ENCODE measurements around the gene ALDH3A2. TPM values are rescaled to one million over a fixed set of nuclear protein-coding genes. Genes with fewer than 3 reads are reported as not detected.
A peak's percentile ranks its signal among the peaks of the same experiment; 100 is the strongest.

ALDH3A2 gene
- total RNA-seq, 2 experiments from 2014 or later = 29.1 to 32.8 TPM

DNA sequence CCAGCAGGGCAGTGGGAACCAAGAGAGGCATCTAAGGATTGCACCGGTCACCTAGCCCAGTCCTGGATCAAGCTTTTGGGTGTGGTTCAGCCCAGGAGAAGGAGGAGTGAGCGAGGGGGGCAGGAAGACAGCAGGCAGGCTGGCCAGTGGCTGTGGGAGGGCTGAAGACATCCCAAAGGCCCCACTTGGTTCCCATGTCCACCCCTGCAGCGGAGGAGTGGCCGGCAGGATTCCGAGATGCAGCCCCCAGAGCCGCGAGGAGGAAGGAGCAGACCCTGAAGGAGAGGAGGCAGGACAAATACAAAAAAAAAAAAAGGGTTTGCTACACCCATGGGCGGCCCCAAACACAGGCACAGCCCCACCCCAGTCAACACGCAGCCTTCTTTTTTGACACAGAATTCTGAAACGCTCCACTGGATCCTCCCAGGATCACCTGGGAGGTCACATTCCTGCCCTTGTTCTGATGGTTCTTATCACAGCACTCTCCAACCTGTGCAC, 68.9 kb downstream of the ALDH3A2 start:
- H3K27ac Mint-ChIP-seq = no peak overlapping the region
- DNase-seq = no peak
- POLR2A ChIA-PET = no interaction called here
- H3K9me3 Mint-ChIP-seq = no peaks in the 10 kb centered on the region
- no peaks in the 10 kb centered on the region for H3K36me3 Mint-ChIP-seq
- no peaks in the 10 kb centered on the region for H3K4me1 Mint-ChIP-seq
- peaks cover under 1% of the 10 kb centered on the region for H3K27me3 Mint-ChIP-seq
- no peak overlapping the region for H3K4me3 Mint-ChIP-seq
- no peak for ATAC-seq (ENCODE audit: low read depth)

- POLR2A ChIA-PET = no interaction called here
- peaks cover 2% of the 10 kb centered on the region for H3K27me3 Mint-ChIP-seq
- H3K36me3 Mint-ChIP-seq = no peaks in the 10 kb centered on the region
- DNase-seq (no peak), ATAC-seq (ENCODE audit: low read depth) (no peak)
- H3K4me3 Mint-ChIP-seq = no peak overlapping the region
- no peaks in the 10 kb centered on the region for H3K9me3 Mint-ChIP-seq
- no peaks in the 10 kb centered on the region for H3K4me1 Mint-ChIP-seq
- H3K27ac Mint-ChIP-seq = no peak overlapping the region
These were observed 69.6 kb downstream of the ALDH3A2 start for GRCh38 chr17:19718041-19718612.

DNA sequence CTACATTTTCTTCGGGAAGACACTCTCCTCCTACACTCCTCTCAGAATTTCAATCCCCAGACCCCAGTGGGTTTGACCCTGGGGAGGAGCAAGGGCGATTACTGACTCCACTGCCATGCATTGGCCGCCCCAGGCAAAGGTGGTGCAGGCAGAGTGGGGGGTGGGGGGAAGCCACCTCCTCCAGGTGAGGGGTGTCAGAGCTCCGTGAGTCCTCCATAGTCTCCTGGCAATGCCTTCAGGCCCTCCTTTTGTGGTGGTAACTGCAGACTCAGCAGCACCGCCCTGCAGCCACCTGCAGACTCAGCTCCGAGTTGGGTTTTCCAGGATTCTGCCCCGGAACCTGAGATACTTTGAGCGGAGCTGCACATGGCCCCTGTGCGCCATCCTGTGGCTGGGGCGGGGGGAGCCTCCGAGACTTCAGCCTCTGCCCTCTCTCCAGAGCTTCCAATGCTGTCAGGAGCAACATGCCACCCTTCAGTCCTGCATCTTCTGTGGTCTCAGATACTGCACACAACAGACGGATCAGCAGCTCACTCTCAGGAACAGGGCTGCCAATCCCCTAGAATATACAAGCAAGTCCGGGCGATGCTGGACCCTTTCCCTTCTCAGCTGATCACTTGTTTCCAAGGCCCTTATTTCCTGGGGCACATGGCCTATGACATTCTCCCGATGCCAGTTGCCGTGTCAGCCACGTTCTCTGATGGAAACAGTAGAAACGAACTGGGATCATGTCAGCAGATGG, 70.2 kb downstream of the ALDH3A2 start:
- Mint-ChIP-seq H3K36me3 (no peaks in the 10 kb centered on the region), H3K27ac (no peak overlapping the region)
- no peak for ATAC-seq (ENCODE audit: low read depth)

DNA sequence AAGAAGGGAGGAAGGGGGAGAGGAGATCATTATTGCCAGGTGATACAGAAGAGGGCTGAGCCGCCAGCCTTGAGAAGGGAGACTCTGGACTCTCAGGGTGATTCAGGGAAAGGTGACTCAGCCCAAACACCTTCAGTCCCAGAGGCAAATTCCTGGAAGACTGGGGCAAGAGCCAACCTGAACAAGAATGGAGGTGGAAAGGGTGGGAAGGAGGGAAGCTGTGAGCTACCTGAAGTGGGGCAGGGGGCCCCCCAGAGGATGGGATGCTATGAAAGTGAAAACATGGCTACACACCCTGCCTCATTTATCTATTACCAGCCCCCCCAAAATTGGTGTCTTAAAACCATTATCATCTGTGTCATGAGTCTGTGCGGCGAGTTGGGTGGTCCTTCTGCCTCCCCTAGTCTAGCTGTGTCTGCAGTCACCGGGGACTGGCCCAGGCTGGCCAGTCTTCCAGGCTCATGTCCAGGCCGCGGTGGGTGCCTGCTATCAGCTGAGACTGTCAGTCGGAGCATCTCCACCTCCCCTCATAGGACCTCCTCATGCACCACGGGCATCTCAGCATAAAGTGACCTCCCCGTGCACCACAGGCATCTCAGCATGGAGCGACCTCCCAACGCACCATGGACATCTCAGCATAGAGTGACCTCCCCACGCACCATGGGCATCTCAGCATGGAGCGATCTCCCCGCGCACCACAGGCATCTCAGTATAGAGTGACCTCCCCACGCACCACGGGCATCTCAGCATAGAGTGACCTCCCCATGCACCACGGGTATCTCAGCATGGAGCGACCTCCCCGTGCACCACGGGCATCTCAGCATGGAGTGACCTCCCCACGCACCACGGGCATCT, 71.0 kb downstream of the ALDH3A2 start:
- no peak for DNase-seq
- no peaks in the 10 kb centered on the region for H3K9me3 Mint-ChIP-seq
- H3K27ac Mint-ChIP-seq = no peak overlapping the region
- no peak for ATAC-seq (ENCODE audit: low read depth)
- POLR2A ChIA-PET = no interaction called here
- H3K36me3 Mint-ChIP-seq = no peaks in the 10 kb centered on the region
- no peaks in the 10 kb centered on the region for H3K4me1 Mint-ChIP-seq
- H3K4me3 Mint-ChIP-seq = no peak overlapping the region
- H3K27me3 Mint-ChIP-seq = peaks cover 2% of the 10 kb centered on the region

More for the DNA sequence above, 70.2 kb downstream of the ALDH3A2 start:
- Mint-ChIP-seq H3K4me3 (no peak overlapping the region), H3K4me1 (no peaks in the 10 kb centered on the region), H3K27me3 (peaks cover 2% of the 10 kb centered on the region), H3K9me3 (no peaks in the 10 kb centered on the region)
- no peak for DNase-seq
- POLR2A ChIA-PET = no interaction called here

DNA sequence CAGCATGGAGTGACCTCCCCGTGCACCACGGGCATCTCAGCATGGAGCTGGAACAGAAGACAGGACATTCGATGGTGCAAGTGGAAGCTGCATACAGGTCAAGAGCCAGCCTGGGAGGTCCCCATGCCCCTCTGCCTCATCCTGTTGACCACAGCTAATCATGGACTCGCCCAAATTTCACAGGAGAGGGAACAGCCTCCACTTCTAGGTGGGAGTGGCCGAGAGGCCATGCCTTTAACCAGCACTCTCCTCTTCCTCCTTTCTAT, 71.6 kb downstream of the ALDH3A2 start:
- DNase-seq = no peak
- POLR2A ChIA-PET = no interaction called here
- Mint-ChIP-seq H3K27me3 (peaks cover 2% of the 10 kb centered on the region), H3K4me3 (no peak overlapping the region), H3K4me1 (peaks cover 3% of the 10 kb centered on the region), H3K9me3 (no peaks in the 10 kb centered on the region), H3K27ac (no peak overlapping the region), H3K36me3 (no peaks in the 10 kb centered on the region)
- ATAC-seq (ENCODE audit: low read depth) = no peak

DNA sequence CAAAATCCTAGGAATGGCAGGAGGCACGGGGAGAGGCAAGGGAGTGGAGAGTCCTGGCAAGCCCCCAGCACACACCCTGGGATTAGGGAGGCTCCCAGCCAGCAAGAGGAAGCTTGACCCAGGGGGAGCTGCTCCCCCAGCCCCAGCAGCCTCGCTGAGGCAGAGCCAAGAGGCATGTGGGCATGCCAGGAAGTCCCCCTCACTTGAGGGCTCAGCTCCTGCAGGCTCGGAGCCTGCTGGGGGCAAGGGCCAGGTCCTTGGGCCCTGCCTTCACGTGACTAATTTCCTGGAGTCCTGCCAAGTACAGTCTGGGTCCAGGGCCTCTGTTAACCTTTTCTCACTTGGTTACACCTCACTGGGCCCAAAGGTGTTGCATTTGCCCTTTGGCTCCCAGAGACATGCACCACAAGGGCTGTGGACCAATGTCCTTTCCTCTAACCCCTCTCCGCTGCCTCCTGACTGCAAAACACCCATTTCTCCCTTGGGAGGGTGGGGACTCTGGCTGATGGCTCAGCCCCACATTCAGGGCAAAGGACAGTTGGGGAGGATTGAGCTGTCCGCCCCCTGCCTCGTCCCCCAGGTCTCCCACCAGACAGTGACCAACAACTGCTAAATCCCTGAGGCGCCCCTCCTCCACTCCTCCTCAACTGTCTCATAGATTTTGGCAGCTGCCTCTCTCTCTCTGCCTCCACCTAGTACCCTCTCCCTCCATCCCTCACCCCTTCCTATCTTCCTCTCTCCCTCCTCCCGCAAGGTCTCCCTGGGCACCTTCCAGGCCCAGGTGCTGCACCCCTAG, 72.3 kb downstream of the ALDH3A2 start:
- Mint-ChIP-seq H3K36me3 (no peaks in the 10 kb centered on the region), H3K27ac (no peak overlapping the region), H3K27me3 (peaks cover 2% of the 10 kb centered on the region), H3K4me1 (peaks cover 3% of the 10 kb centered on the region), H3K4me3 (no peak overlapping the region), H3K9me3 (no peaks in the 10 kb centered on the region)
- ATAC-seq (ENCODE audit: low read depth) (no peak), DNase-seq (no peak)
- POLR2A ChIA-PET = no interaction called here

DNA sequence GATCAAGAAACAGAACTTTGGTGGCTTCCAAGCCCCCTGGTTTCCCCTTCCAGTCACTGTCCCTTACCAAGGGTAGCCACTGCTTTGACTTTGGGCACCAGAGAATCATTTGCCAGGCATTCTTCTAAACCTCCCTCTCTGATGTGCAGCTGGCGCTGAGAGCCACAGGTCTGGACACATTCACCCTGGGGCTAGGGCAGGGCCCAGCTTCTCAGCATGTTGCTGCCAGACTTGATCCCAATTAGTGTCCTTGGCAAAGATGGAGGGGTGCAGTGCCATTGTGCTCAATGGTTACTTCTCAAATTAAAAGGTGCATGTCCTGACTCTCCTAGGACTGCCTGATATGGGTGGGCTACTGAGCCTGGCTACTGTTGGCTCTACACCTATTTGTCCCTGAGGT, 75.4 kb downstream of the ALDH3A2 start:
- H3K9me3 Mint-ChIP-seq = no peaks in the 10 kb centered on the region
- H3K27ac Mint-ChIP-seq = no peak overlapping the region
- DNase-seq (no peak), ATAC-seq (ENCODE audit: low read depth) (no peak)
- POLR2A ChIA-PET = no interaction called here
- H3K36me3 Mint-ChIP-seq = no peaks in the 10 kb centered on the region
- no peak overlapping the region for H3K4me3 Mint-ChIP-seq
- H3K4me1 Mint-ChIP-seq = peaks cover 3% of the 10 kb centered on the region
- H3K27me3 Mint-ChIP-seq = peaks cover 2% of the 10 kb centered on the region

DNA sequence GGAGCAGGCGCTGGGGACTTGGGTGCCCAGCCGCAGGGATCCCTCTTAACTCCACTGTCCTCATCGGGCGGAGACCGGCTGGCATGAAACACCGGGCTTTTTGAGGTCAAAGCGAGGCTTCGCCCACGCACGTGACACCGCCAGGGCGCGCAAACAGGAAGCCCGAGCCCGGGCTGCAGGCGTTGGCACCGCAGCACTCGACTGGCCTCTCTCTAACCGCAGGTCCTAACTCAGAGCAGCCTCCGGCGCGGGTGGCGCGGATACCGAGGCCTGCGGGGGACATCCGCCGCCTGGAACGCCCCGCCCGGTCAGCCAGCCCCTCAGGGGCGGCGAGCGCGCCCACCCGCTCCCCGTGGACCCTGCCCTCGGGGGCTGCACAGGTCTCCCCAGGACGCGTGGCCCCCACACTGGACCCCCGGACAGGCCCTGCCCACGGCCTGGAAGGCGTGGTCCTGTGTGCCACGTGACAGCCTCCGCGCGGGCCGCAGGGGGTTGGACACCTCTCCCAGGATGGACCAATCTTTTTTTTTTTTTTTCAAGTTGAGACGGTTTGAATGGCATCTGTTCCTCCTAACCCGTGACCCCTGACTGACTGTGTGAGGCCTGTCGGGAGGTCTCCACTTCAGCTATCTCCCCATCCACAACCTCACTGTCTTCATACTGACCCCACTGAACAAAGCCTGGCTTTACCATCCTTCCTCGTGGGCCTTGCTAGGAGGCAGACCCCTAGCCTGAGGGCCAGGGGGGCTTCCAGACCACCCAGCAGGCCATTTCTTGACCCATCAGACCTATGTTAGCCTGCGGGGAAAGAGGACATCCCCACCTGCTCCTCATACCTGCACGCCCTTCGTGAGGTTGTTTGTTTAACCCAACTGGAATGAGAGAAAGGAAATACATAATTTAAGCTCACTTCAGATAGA, 76.2 kb downstream of the ALDH3A2 start:
- DNase-seq (no peak), ATAC-seq (ENCODE audit: low read depth) (peak; percentile 42)
- Mint-ChIP-seq H3K9me3 (no peaks in the 10 kb centered on the region), H3K4me1 (peaks cover 3% of the 10 kb centered on the region), H3K27ac (no peak overlapping the region), H3K27me3 (peaks cover 2% of the 10 kb centered on the region), H3K4me3 (peak overlapping the region; percentile 6), H3K36me3 (no peaks in the 10 kb centered on the region)
- POLR2A ChIA-PET = no interaction called here

- Mint-ChIP-seq H3K4me3 (no peak overlapping the region), H3K9me3 (no peaks in the 10 kb centered on the region), H3K4me1 (peaks cover 3% of the 10 kb centered on the region), H3K36me3 (no peaks in the 10 kb centered on the region), H3K27ac (no peak overlapping the region), H3K27me3 (peaks cover 2% of the 10 kb centered on the region)
- DNase-seq (no peak), ATAC-seq (ENCODE audit: low read depth) (no peak)
- POLR2A ChIA-PET = no interaction called here
These were observed 76.9 kb downstream of the ALDH3A2 start for GRCh38 chr17:19725486-19725885.

GRCh38 chr17:19726631-19727376, 78.3 kb downstream of the ALDH3A2 start:
- H3K27ac Mint-ChIP-seq = no peak overlapping the region
- peaks cover 2% of the 10 kb centered on the region for H3K27me3 Mint-ChIP-seq
- H3K36me3 Mint-ChIP-seq = no peaks in the 10 kb centered on the region
- DNase-seq (no peak), ATAC-seq (ENCODE audit: low read depth) (no peak)
- H3K9me3 Mint-ChIP-seq = no peaks in the 10 kb centered on the region
- POLR2A ChIA-PET = no interaction called here
- H3K4me1 Mint-ChIP-seq = peaks cover 3% of the 10 kb centered on the region
- no peak overlapping the region for H3K4me3 Mint-ChIP-seq
